WTC11 (cell line): ENCODE results near the gene PRSS23. TPM values are rescaled to one million over a fixed set of nuclear protein-coding genes. Genes with fewer than 3 reads are reported as not detected.
A peak's percentile ranks its signal among the peaks of the same experiment; 100 is the strongest.
"Not testable (repeated sequence)": the region's sequence is repeated elsewhere in the genome, so short reads cannot be mapped to it uniquely, and the experiment has no call there.

Experiments
- ATAC-seq: fragments of 200-7000 bp; cut with Tn5 transposase; 2 replicates; pipeline ENCODE4 v1.10.0; 2021; ENCODE audit warnings: mild to moderate bottlenecking, moderate library complexity
- CTCF ChIA-PET: fragments of 300-600 bp; sonication (Branson Sonifier 250); formaldehyde crosslinking; loops from one replicate; lab custom pipeline; 2021; ENCODE audit warnings: antibody characterized with exemption; lab: Charles Lee
- POLR2A ChIA-PET: fragments of 350-600 bp; sonication (Branson Sonifier 250); formaldehyde crosslinking; loops from one replicate; lab custom pipeline; 2021; ENCODE audit warnings: antibody characterized with exemption; lab: Charles Lee
- DNase-seq: peaks from one replicate; pipeline ENCODE4 v3.0.0; 2021; ENCODE audit warnings: low spot score
- H3K27ac Mint-ChIP-seq: 2 replicates; pipeline ENCODE4 v1.8.0; 2021; ENCODE audit warnings: mixed read lengths
- H3K27me3 Mint-ChIP-seq: 2 replicates; pipeline ENCODE4 v1.8.0; 2021; ENCODE audit warnings: low read depth, mild to moderate bottlenecking, moderate library complexity, mixed read lengths
- H3K36me3 Mint-ChIP-seq: 2 replicates; pipeline ENCODE4 v1.8.0; 2021; ENCODE audit warnings: mixed read lengths
- H3K4me1 Mint-ChIP-seq: 2 replicates; pipeline ENCODE4 v1.8.0; 2022; ENCODE audit warnings: mixed read lengths
- H3K4me3 Mint-ChIP-seq: 2 replicates; pipeline ENCODE4 v1.8.0; 2021; ENCODE audit warnings: mild to moderate bottlenecking, moderate library complexity, mixed read lengths
- H3K9me3 Mint-ChIP-seq: 2 replicates; pipeline ENCODE4 v1.8.0; 2021; ENCODE audit warnings: mixed read lengths
- HMGA2 ChIP-seq: fragments of 250-450 bp; sonication (Bioruptor Pico); IDR thresholded peaks from 2 replicates; pipeline ENCODE4 v1.4.0; 2021; ENCODE audit warnings: mild to moderate bottlenecking, moderate library complexity
- MYBL2 ChIP-seq: sonication (generic); formaldehyde crosslinking; IDR thresholded peaks from 2 replicates; pipeline ENCODE4 v1.8.1; 2023; ENCODE audit warnings: mild to moderate bottlenecking, moderate library complexity, missing genetic modification reagents
- NFYB ChIP-seq: sonication (generic); formaldehyde crosslinking; conservative IDR thresholded peaks from 2 replicates; pipeline ENCODE4 v1.8.0; 2022; ENCODE audit warnings: low read depth, missing genetic modification reagents
- RELA ChIP-seq: sonication (generic); formaldehyde crosslinking; IDR thresholded peaks from 2 replicates; pipeline ENCODE4 v1.8.1; 2022; ENCODE audit warnings: missing genetic modification reagents, mild to moderate bottlenecking, borderline replicate concordance
- TEAD4 ChIP-seq: sonication (generic); formaldehyde crosslinking; IDR thresholded peaks from 2 replicates; pipeline ENCODE4 v1.8.0; 2022; ENCODE audit warnings: mild to moderate bottlenecking, missing genetic modification reagents
- total RNA-seq: library from RNA; stranded (reverse); gene quantifications from 3 replicates; pipeline ENCODE4 v1.2.3, GENCODE V29; 2021
- TF ChIP-seq, protein P1 (sequence below): fragments of 250-450 bp; sonication (Bioruptor Pico); IDR thresholded peaks from 2 replicates; pipeline ENCODE4 v1.9.0; 2021; ENCODE audit warnings: moderate library complexity, mild to moderate bottlenecking, inconsistent platforms, borderline replicate concordance
- TF ChIP-seq, protein P2 (sequence below): fragments of 200-600 bp; IDR thresholded peaks from 2 replicates; pipeline ENCODE4 v1.8.0; 2022; ENCODE audit warnings: antibody characterized with exemption
- TF ChIP-seq, protein P3 (sequence below): sonication (generic); formaldehyde crosslinking; IDR thresholded peaks from 2 replicates; pipeline ENCODE4 v1.8.0; 2022; ENCODE audit warnings: mild to moderate bottlenecking, missing genetic modification reagents

The PRSS23 gene
- total RNA-seq, 1 experiment from 2014 or later = 4.2 TPM

DNA sequence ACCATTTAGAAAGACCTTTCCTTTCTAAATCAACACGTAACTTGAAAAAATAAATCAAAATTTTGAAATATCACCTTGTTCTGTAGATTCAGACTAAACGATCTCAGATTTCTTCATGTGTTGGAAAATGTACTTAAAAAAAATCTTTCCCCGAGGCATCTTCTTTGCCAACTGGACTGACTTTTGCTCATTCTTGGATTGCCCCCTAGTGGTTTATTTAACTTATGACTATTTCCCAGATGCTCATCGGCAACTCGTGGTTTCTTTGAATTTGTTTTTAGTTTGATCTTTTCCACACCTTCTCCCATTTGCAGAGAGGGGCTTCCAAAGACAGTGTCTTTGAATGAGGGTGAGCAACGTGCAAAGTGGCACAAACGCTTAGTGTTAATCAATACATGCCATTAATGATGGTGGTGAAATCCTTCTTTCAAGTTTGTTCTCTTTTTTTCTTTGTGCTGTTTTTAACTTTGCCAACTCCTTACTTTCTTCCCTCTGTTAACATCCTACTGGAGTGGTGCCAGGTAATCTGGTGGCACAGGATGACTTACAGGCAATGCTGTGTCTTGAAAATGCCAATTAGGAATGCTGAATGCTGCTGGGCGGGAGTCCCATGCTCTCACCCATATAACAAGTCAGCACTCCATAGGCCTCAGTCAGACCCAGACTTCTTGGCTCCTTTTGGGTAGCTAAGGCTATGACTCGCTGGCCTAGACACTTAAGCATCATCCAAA lies 18.3 kb downstream of the PRSS23 start:
- H3K4me3 Mint-ChIP-seq = no peak overlapping the region
- ChIA-PET CTCF (interaction anchor here (1.0 kb wide), 1 partner anchor 210 kb away, joined by 6 read pairs; no protein-coding TSS in a partner anchor), POLR2A (no interaction called here)
- ATAC-seq (peak; percentile 58), DNase-seq (no peak)
- H3K36me3 Mint-ChIP-seq = no peaks in the 10 kb centered on the region
- H3K27ac Mint-ChIP-seq = no peak overlapping the region
- H3K9me3 Mint-ChIP-seq = peaks cover 3% of the 10 kb centered on the region
- TF ChIP-seq, protein P1, sequence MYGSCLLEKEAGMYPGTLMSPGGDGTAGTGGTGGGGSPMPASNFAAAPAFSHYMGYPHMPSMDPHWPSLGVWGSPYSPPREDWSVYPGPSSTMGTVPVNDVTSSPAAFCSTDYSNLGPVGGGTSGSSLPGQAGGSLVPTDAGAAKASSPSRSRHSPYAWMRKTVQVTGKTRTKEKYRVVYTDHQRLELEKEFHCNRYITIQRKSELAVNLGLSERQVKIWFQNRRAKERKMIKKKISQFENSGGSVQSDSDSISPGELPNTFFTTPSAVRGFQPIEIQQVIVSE (CRISPR knock-in tag) = no peak
- no peak for TF ChIP-seq NFYB (CRISPR knock-in tag)
- TF ChIP-seq MYBL2 (CRISPR knock-in tag) = no peak
- TF ChIP-seq, protein P2, sequence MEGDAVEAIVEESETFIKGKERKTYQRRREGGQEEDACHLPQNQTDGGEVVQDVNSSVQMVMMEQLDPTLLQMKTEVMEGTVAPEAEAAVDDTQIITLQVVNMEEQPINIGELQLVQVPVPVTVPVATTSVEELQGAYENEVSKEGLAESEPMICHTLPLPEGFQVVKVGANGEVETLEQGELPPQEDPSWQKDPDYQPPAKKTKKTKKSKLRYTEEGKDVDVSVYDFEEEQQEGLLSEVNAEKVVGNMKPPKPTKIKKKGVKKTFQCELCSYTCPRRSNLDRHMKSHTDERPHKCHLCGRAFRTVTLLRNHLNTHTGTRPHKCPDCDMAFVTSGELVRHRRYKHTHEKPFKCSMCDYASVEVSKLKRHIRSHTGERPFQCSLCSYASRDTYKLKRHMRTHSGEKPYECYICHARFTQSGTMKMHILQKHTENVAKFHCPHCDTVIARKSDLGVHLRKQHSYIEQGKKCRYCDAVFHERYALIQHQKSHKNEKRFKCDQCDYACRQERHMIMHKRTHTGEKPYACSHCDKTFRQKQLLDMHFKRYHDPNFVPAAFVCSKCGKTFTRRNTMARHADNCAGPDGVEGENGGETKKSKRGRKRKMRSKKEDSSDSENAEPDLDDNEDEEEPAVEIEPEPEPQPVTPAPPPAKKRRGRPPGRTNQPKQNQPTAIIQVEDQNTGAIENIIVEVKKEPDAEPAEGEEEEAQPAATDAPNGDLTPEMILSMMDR = peak; percentile 59
- no peaks in the 10 kb centered on the region; the same call in 1 of the 2 replicates for H3K27me3 Mint-ChIP-seq
- peaks cover 4% of the 10 kb centered on the region for H3K4me1 Mint-ChIP-seq

DNA sequence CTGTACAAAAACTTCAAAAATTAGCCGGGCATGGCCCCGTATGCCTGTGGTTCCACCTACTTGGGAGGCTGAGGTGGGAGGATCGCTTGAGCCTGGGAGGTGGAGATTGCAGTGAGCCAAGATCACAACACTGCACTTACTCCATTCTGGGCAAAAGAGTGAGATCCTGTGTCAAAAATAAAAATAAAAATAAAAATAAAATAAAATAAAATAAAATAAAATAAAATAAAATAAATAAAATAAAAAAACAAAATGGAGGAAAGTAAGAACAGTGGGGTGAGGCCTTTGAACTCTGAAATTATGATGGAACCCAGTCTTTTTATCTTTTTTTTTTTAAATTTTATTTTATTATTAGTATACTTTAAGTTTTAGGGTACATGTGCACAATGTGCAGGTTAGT lies 23.8 kb downstream of the PRSS23 start:
- not testable (repeated sequence) for H3K4me1 Mint-ChIP-seq, DNase-seq, ATAC-seq, H3K36me3 Mint-ChIP-seq
- TF ChIP-seq HMGA2 = peak; percentile 96
- TF ChIP-seq, all 79 proteins: peak for 1; not testable (repeated sequence) for 78
- H3K27ac Mint-ChIP-seq, POLR2A ChIA-PET, CTCF ChIA-PET, H3K27me3 Mint-ChIP-seq, H3K9me3 Mint-ChIP-seq, H3K4me3 Mint-ChIP-seq: not testable (repeated sequence)

DNA sequence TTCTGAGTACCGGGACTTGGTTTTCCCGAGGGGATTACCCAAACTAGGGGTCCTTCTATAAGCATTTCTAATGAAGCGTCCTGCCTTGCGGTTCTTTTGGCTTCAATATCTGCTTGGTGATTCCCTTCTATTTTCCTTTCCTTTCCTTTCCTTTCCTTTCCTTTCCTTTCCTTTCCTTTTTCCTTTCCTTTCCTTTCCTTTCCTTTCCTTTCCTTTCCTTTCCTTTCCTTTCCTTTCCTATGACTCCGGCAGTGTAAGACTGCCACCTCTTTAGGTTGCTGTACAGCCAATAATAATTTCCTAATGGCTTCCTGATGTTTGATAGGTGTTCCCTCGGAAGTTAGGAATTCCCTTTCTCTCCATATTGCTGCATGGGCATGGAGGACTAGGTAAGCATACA lies 34.0 kb downstream of the PRSS23 start:
- ATAC-seq, H3K27ac Mint-ChIP-seq, POLR2A ChIA-PET, H3K27me3 Mint-ChIP-seq, H3K4me1 Mint-ChIP-seq, H3K4me3 Mint-ChIP-seq, H3K36me3 Mint-ChIP-seq, CTCF ChIA-PET, DNase-seq: not testable (repeated sequence)
- H3K9me3 Mint-ChIP-seq = peaks cover 14% of the 10 kb centered on the region

DNA sequence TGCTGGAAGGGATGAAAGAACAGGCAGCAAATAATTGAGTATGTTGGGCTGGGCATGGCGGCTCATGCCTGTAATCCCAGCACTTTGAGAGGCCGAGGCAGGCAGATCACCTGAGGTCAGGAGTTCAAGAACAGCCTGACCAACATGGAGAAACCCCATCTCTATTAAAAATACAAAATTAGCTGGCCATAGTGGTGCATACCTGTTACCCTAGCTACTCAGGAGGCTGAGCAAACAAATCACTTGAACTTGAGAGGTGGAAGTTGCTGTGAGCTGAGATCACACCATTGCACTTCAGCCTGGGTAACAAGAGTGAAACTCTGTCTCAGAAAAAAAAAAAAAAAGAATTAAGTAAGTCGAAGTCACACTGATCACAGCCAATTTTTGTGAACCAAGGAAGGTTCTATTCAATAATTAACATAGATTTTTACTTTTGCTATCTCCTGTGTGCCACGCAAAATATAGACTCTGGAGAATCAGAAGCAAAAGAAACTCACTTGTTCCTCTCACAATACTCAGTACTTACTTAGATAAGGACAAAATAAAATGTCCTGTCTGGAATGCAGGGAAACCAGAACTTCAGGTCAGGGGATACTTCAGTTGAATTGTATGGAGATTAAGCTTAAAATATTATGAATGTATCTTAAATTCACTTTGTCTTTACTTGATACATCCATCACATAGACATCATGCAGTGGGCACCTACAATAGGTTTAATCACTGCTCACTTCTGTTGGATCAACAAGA lies 44.6 kb downstream of the PRSS23 start:
- H3K9me3 Mint-ChIP-seq = peaks cover 21% of the 10 kb centered on the region
- H3K4me1 Mint-ChIP-seq, H3K36me3 Mint-ChIP-seq, H3K4me3 Mint-ChIP-seq, DNase-seq, H3K27ac Mint-ChIP-seq, CTCF ChIA-PET, H3K27me3 Mint-ChIP-seq, ATAC-seq, POLR2A ChIA-PET: not testable (repeated sequence)

DNA sequence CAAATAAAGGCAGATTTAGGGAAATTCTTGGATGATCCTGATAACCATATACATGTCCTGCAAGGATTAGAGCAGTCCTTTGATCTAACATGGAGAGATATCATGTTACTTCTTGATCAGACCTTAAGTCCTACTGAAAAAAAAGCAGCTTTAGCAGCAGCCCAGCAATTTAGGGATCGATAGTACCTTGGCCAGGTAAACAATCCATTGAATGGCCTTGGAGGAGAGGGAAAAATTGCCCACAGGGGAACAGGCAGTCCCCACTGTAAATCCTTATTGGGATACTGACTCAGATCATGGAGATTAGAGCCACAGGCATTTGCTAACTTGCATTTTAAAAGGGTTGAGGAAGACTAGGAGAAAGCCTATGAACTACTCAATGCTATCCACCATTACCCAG lies 47.8 kb downstream of the PRSS23 start:
- Mint-ChIP-seq H3K4me3 (no peak overlapping the region), H3K9me3 (peaks cover 9% of the 10 kb centered on the region), H3K4me1 (peaks cover 8% of the 10 kb centered on the region), H3K27ac (no peak overlapping the region), H3K36me3 (no peaks in the 10 kb centered on the region), H3K27me3 (no peaks in the 10 kb centered on the region)
- TF ChIP-seq TEAD4 (no peak), RELA (CRISPR knock-in tag) (no peak)
- TF ChIP-seq, protein P3, sequence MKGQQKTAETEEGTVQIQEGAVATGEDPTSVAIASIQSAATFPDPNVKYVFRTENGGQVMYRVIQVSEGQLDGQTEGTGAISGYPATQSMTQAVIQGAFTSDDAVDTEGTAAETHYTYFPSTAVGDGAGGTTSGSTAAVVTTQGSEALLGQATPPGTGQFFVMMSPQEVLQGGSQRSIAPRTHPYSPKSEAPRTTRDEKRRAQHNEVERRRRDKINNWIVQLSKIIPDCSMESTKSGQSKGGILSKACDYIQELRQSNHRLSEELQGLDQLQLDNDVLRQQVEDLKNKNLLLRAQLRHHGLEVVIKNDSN (CRISPR knock-in tag) = no peak
- CTCF ChIA-PET = no interaction called here
- ATAC-seq = no peak
- DNase-seq = no peak
- POLR2A ChIA-PET = no interaction called here
